Measurements from ENCODE around the gene CARS1.

- TF ChIP-seq CTCF (IDR thresholded peaks at IDR 0.05; ENCODE audit: low read depth, low read length, poor library complexity, severe bottlenecking) (no peak), EZH2phosphoT487 (IDR thresholded peaks at IDR 0.05; ENCODE audit: borderline replicate concordance, low read length) (no peak)
Measured at GRCh38 chr11:3088806-3089205, 31.6 kb upstream of the CARS1 start.

Data from DOHH2 (cell line).